SHP77 treated with DMSO at 0.1 percent for 48 hours (cell line): ENCODE results near the gene CDH4.

Experiments
- DNase-seq: peaks from one replicate; lab custom pipeline; 2025; lab: John Stamatoyannopoulos, UW

Gene CDH4

GRCh38 chr20:61561111-61561830 is 309.2 kb downstream of the CDH4 start:
- no peak for DNase-seq

- no peak for DNase-seq
Measured at GRCh38 chr20:61562491-61562890, 310.4 kb downstream of the CDH4 start.

- DNase-seq, result no peak
Measured at GRCh38 chr20:61562897-61563504, 310.9 kb downstream of the CDH4 start.

GRCh38 chr20:61564628-61565027 is 312.6 kb downstream of the CDH4 start:
- DNase-seq, result no peak

- no peak for DNase-seq
Measured at GRCh38 chr20:61565791-61566190, 313.7 kb downstream of the CDH4 start.

- DNase-seq, result no peak
Measured at GRCh38 chr20:61566691-61567090, 314.6 kb downstream of the CDH4 start.

- DNase-seq, result no peak
Measured at GRCh38 chr20:61567204-61567603, 315.1 kb downstream of the CDH4 start.

GRCh38 chr20:61569825-61570224 is 317.8 kb downstream of the CDH4 start:
- no peak for DNase-seq

GRCh38 chr20:61570646-61571195 is 318.7 kb downstream of the CDH4 start:
- no peak for DNase-seq

- DNase-seq, result no peak
Measured at GRCh38 chr20:61571221-61571620, 319.2 kb downstream of the CDH4 start.

GRCh38 chr20:61571916-61572711 is 320.1 kb downstream of the CDH4 start:
- no peak for DNase-seq

- no peak for DNase-seq
Measured at GRCh38 chr20:61572789-61573188, 320.7 kb downstream of the CDH4 start.

GRCh38 chr20:61573415-61574305 is 321.6 kb downstream of the CDH4 start:
- DNase-seq, result no peak

GRCh38 chr20:61575151-61575937 is 323.3 kb downstream of the CDH4 start:
- no peak for DNase-seq

GRCh38 chr20:61576372-61576771 is 324.3 kb downstream of the CDH4 start:
- no peak for DNase-seq

GRCh38 chr20:61577065-61577464 is 325.0 kb downstream of the CDH4 start:
- DNase-seq, result no peak

GRCh38 chr20:61579908-61580307 is 327.8 kb downstream of the CDH4 start:
- no peak for DNase-seq

GRCh38 chr20:61580958-61581824 is 329.1 kb downstream of the CDH4 start:
- no peak for DNase-seq

- no peak for DNase-seq
Measured at GRCh38 chr20:61581825-61582188, 329.7 kb downstream of the CDH4 start.
